H1 (cell line): Measurements from ENCODE around the gene HOXB8. TPM values are rescaled to one million over a fixed set of nuclear protein-coding genes. Genes with fewer than 3 reads are reported as not detected.
A peak's percentile ranks its signal among the peaks of the same experiment; 100 is the strongest.

Source experiments
- CTCF ChIA-PET: fragments of 300-600 bp; sonication (Branson Sonifier 250); formaldehyde crosslinking; loops from one replicate; lab custom pipeline; 2021; ENCODE audit not compliant: partially characterized antibody; lab: Charles Lee
- POLR2A ChIA-PET: fragments of 300-600 bp; sonication (Branson Sonifier 250); formaldehyde crosslinking; loops from one replicate; lab custom pipeline; 2021; ENCODE audit warnings: inconsistent platforms; ENCODE audit not compliant: partially characterized antibody; lab: Charles Lee
- DNase-seq, 2 experiments: peaks; one replicate each; pipeline versions ENCODE4 v3.0.0 to v3.0.0-alpha.2; 2010 to 2022; ENCODE audit warnings: low spot score in 2 of 2, low read depth in 1 of 2, mixed read lengths in 1 of 2
- FAIRE-seq: peaks from 2 replicates; lab custom pipeline; 2011; peaks lifted over from hg19 to GRCh38; lab: Jason Lieb, UNC
- H2AFZ ChIP-seq: 2 replicates; pipeline ENCODE4 v1.8.1; 2012; ENCODE audit warnings: low read length, inconsistent platforms
- H2AK5ac ChIP-seq: 2 replicates; pipeline ENCODE4 v1.6.1; 2013; ENCODE audit warnings: low read depth, low read length
- H2BK120ac ChIP-seq: replicated peaks from 2 replicates; pipeline ENCODE3; 2013; ENCODE audit warnings: low read depth, low read length, inconsistent platforms
- H2BK12ac ChIP-seq: 2 replicates; pipeline ENCODE4 v1.6.1; 2013; ENCODE audit warnings: low read depth, low read length
- H2BK15ac ChIP-seq: 2 replicates; pipeline ENCODE4 v1.6.1; 2013; ENCODE audit warnings: low read length
- H2BK20ac ChIP-seq: 2 replicates; pipeline ENCODE4 v1.6.1; 2013; ENCODE audit warnings: low read length
- H2BK5ac ChIP-seq: 2 replicates; pipeline ENCODE4 v1.6.1; 2013; ENCODE audit warnings: low read depth, low read length
- H3K14ac ChIP-seq: 2 replicates; pipeline ENCODE4 v1.6.1; 2013; ENCODE audit warnings: inconsistent platforms; ENCODE audit not compliant: insufficient read length
- H3K18ac ChIP-seq: 2 replicates; pipeline ENCODE4 v1.6.1; 2013; ENCODE audit warnings: low read length; ENCODE audit errors: extremely low read depth
- H3K23ac ChIP-seq: 2 replicates; pipeline ENCODE4 v1.6.1; 2013; ENCODE audit warnings: inconsistent platforms; ENCODE audit not compliant: insufficient read length
- H3K23me2 ChIP-seq: 2 replicates; pipeline ENCODE4 v1.6.1; 2013; ENCODE audit warnings: low read depth, low read length
- H3K27ac ChIP-seq: 2 replicates; pipeline ENCODE4 v1.6.1; 2011; ENCODE audit warnings: low read depth, low read length, inconsistent platforms
- H3K27me3 ChIP-seq, 4 experiments: replicated peaks in 1 of 4; 1 replicate in 1 of 4; 2 replicates in 3 of 4; pipeline versions ENCODE4 v1.6.1 to v1.8.1; 2011 to 2013; ENCODE audit warnings: low read length in 3 of 4, mild to moderate bottlenecking in 3 of 4, inconsistent platforms in 2 of 4, mixed read lengths in 2 of 4, moderate library complexity in 1 of 4; ENCODE audit not compliant: control insufficient read depth in 3 of 4, insufficient read depth in 3 of 4; ENCODE audit errors: extremely low read depth in 1 of 4
- H3K36me3 ChIP-seq, 4 experiments: 2 replicates each; pipeline versions ENCODE4 v1.6.1 to v1.8.1; 2011 to 2013; ENCODE audit warnings: mild to moderate bottlenecking in 4 of 4, low read length in 3 of 4, moderate library complexity in 2 of 4, control low read depth in 1 of 4, inconsistent platforms in 1 of 4; ENCODE audit not compliant: insufficient read depth in 4 of 4, control insufficient read depth in 2 of 4
- H3K4ac ChIP-seq: replicated peaks from 2 replicates; pipeline ENCODE3; 2013; ENCODE audit warnings: low read length, low read depth, mixed read lengths, inconsistent platforms; ENCODE audit not compliant: insufficient read length
- H3K4me1 ChIP-seq, 4 experiments: replicated peaks in 1 of 4; 1 replicate in 1 of 4; 2 replicates in 3 of 4; pipeline versions ENCODE4 v1.6.1 to v1.8.1; 2011 to 2013; ENCODE audit warnings: low read length in 3 of 4, inconsistent platforms in 2 of 4, mixed read lengths in 1 of 4; ENCODE audit not compliant: insufficient read depth in 4 of 4, control insufficient read depth in 3 of 4
- H3K4me2 ChIP-seq, 2 experiments: 2 replicates each; pipeline versions ENCODE4 v1.6.1 to v1.8.1; 2011 to 2013; ENCODE audit warnings: low read depth in 2 of 2, low read length in 2 of 2, control low read depth in 1 of 2, inconsistent platforms in 1 of 2, mild to moderate bottlenecking in 1 of 2; ENCODE audit not compliant: insufficient read depth in 1 of 2
- H3K4me3 ChIP-seq, 4 experiments: fragments of 200-600, 300-600 bp in 1 of 4; sonication (generic), shearing (Covaris generic), sonication (Bioruptor Twin) in 1 of 4; 2 replicates each; pipeline versions ENCODE4 v1.5.1 to v1.8.1; 2011 to 2016; ENCODE audit warnings: low read length in 4 of 4, low read depth in 3 of 4, control low read depth in 2 of 4, inconsistent platforms in 2 of 4, mild to moderate bottlenecking in 2 of 4, mixed read lengths in 1 of 4, moderate library complexity in 1 of 4; ENCODE audit not compliant: insufficient read depth in 2 of 4; ENCODE audit errors: extremely low read depth in 1 of 4
- H3K56ac ChIP-seq: replicated peaks from 2 replicates; pipeline ENCODE3; 2013; ENCODE audit warnings: low read depth, mild to moderate bottlenecking, mixed read lengths, low read length, inconsistent platforms; ENCODE audit not compliant: insufficient read length
- H3K79me1 ChIP-seq: 2 replicates; pipeline ENCODE4 v1.6.1; 2013; ENCODE audit warnings: low read depth, low read length, control low read depth
- H3K79me2 ChIP-seq, 2 experiments: 2 replicates each; pipeline versions ENCODE4 v1.6.1 to v1.8.1; 2012 to 2013; ENCODE audit warnings: low read length in 2 of 2, mild to moderate bottlenecking in 2 of 2, inconsistent platforms in 1 of 2; ENCODE audit not compliant: insufficient read depth in 2 of 2, control insufficient read depth in 1 of 2
- H3K9ac ChIP-seq, 4 experiments: replicated peaks in 1 of 4; 1 replicate in 1 of 4; 2 replicates in 3 of 4; pipeline versions ENCODE4 v1.6.1 to v1.8.1; 2011 to 2013; ENCODE audit warnings: low read depth in 3 of 4, low read length in 3 of 4, control low read depth in 2 of 4, mild to moderate bottlenecking in 2 of 4, moderate library complexity in 2 of 4, inconsistent platforms in 1 of 4; ENCODE audit errors: extremely low read depth in 1 of 4
- H3K9me3 ChIP-seq, 2 experiments: 2 replicates each; pipeline versions ENCODE4 v1.6.1 to v1.8.1; 2012 to 2013; ENCODE audit warnings: mild to moderate bottlenecking in 2 of 2, moderate library complexity in 2 of 2, control low read depth in 1 of 2, inconsistent platforms in 1 of 2, low read depth in 1 of 2, low read length in 1 of 2, mixed read lengths in 1 of 2; ENCODE audit not compliant: insufficient read depth in 2 of 2
- H4K20me1 ChIP-seq, 2 experiments: replicated peaks in 1 of 2; 2 replicates each; pipeline versions ENCODE3 to v1.8.1; 2011 to 2013; ENCODE audit warnings: inconsistent platforms in 2 of 2, low read length in 2 of 2, mild to moderate bottlenecking in 1 of 2; ENCODE audit not compliant: insufficient read depth in 2 of 2, control insufficient read depth in 1 of 2
- H4K5ac ChIP-seq: 2 replicates; pipeline ENCODE4 v1.6.1; 2013; ENCODE audit warnings: low read length, low read depth, mixed read lengths, inconsistent platforms; ENCODE audit not compliant: insufficient read length
- H4K8ac ChIP-seq: 2 replicates; pipeline ENCODE4 v1.8.0; 2013; ENCODE audit warnings: mild to moderate bottlenecking, moderate library complexity, low read length, inconsistent platforms; ENCODE audit not compliant: insufficient read depth; ENCODE audit errors: extremely low read depth
- H4K91ac ChIP-seq: replicated peaks from 2 replicates; pipeline ENCODE3; 2013; ENCODE audit warnings: low read length, mixed read lengths, inconsistent platforms; ENCODE audit not compliant: insufficient read length
- E2F6 ChIP-seq: IDR thresholded peaks from 2 replicates; pipeline ENCODE4 v1.6.1; 2012; ENCODE audit warnings: inconsistent platforms
- EZH2 ChIP-seq: fragments of 200-600 bp; sonication (generic); IDR thresholded peaks from 2 replicates; pipeline ENCODE4 v1.7.1; 2012; ENCODE audit warnings: low read depth, mild to moderate bottlenecking, moderate library complexity, low read length, inconsistent platforms; ENCODE audit not compliant: severe bottlenecking
- NANOG ChIP-seq: IDR thresholded peaks from 2 replicates; pipeline ENCODE4 v1.6.1; 2011; ENCODE audit warnings: low read length, low read depth, mild to moderate bottlenecking, inconsistent platforms; ENCODE audit not compliant: insufficient read depth, poor library complexity, severe bottlenecking
- RNF2 ChIP-seq: fragments of 200-900, 300-1000 bp; sonication (generic); IDR thresholded peaks from 2 replicates; pipeline ENCODE4 v1.7.1; 2016; ENCODE audit warnings: borderline replicate concordance, low read depth, mild to moderate bottlenecking, antibody characterized with exemption, low read length; ENCODE audit not compliant: poor library complexity, severe bottlenecking; ENCODE audit errors: missing control alignments
- SP1 ChIP-seq: IDR thresholded peaks from 2 replicates; pipeline ENCODE4 v1.6.1; 2011; ENCODE audit warnings: low read depth, low read length
- SP4 ChIP-seq: IDR thresholded peaks from 2 replicates; pipeline ENCODE4 v1.6.1; 2012; ENCODE audit warnings: low read length, inconsistent platforms
- SUZ12 ChIP-seq: fragments of 200-600 bp; sonication (generic); IDR thresholded peaks from 2 replicates; pipeline ENCODE4 v1.6.1; 2012; ENCODE audit warnings: mild to moderate bottlenecking, inconsistent platforms, low read length, moderate library complexity, mixed read lengths
- TAF7 ChIP-seq: optimal IDR thresholded peaks from 2 replicates; pipeline ENCODE3; 2011; ENCODE audit warnings: low read depth, mild to moderate bottlenecking, inconsistent platforms, low read length, moderate library complexity, borderline replicate concordance
- TCF12 ChIP-seq: IDR thresholded peaks from 2 replicates; pipeline ENCODE4 v1.6.1; 2011; ENCODE audit warnings: low read depth, mild to moderate bottlenecking, low read length
- WGBS, 2 experiments: shearing (Covaris generic) in 1 of 2; methylation state at CpG; one replicate each; pipeline versions ENCODE4 v1.1.6 to v1.1.7; 2013 to 2015; ENCODE audit warnings: low lambda C conversion rate in 2 of 2, mixed read lengths in 2 of 2, inconsistent platforms in 1 of 2, low coverage in 1 of 2, missing lambda C conversion rate in 1 of 2; ENCODE audit not compliant: insufficient replicate concordance in 2 of 2, insufficient coverage in 1 of 2, insufficient read length in 1 of 2; ENCODE audit errors: extremely low coverage in 1 of 2, missing lambda C conversion rate in 1 of 2; 5-methylcytosine and 5-hydroxymethylcytosine counted together
- polyA plus RNA-seq, 7 experiments: library from polyadenylated mRNA; depleted of rRNA in 3 of 7; stranded (reverse) in 5 of 7; unstranded in 2 of 7; fragments of >200 nt in 5 of 7; fragments of 200-250 nt in 2 of 7; gene quantifications; 1 replicate in 5 of 7; 2 replicates in 1 of 7; 4 replicates in 1 of 7; pipeline versions ENCODE4 v1.2.1 to v1.2.3, GENCODE V29; 2011 to 2013; ENCODE audit warnings: missing spikeins in 2 of 7, mixed read lengths in 2 of 7
- total RNA-seq: library from RNA; stranded (reverse); fragmentation: NEBNext Ultra II Directional; extraction: Animal tissue kit (Norgen Biotek cat#: 25700); gene quantifications from 2 replicates; pipeline ENCODE4 v1.2.1, GENCODE V29; 2021

Gene HOXB8
- total and polyA plus RNA-seq, 2 of the 8 experiments (the other 6 are each of a cell fraction or from before 2014, with no cell fraction given) = not detected

GRCh38 chr17:48630925-48631692, 16.0 kb upstream of the HOXB8 start:
- Histone ChIP-seq H3K36me3 (no peaks in the 10 kb centered on the region; a peak in 1 of 8 replicates), H2BK12ac (no peak overlapping the region), H2BK20ac (no peak overlapping the region), H3K79me2 (no peaks in the 10 kb centered on the region), H3K14ac (no peak overlapping the region), H3K4me2 (no peak overlapping the region), H3K79me1 (no peaks in the 10 kb centered on the region), H3K4ac (no peak overlapping the region), H2BK15ac (no peak overlapping the region), H3K9ac (no peak overlapping the region), H3K4me1 (peaks cover 0 to 12% (median 4%) of the 10 kb centered on the region in 4 experiments; a peak in 4 of 7 replicates), H3K4me3 (no peak overlapping the region), H2AFZ (no peak overlapping the region), H2AK5ac (peak overlapping the region; percentile 65; the same call in 1 of the 2 replicates), H3K18ac (peak overlapping the region; percentile 48; the same call in 1 of the 2 replicates), H4K5ac (no peak overlapping the region), H3K27ac (no peak overlapping the region), H3K27me3 (peaks cover 97 to 100% (median 100%) of the 10 kb centered on the region in 4 experiments), H3K23ac (no peak overlapping the region), H4K91ac (no peak overlapping the region), H3K56ac (no peak overlapping the region), H2BK5ac (no peak overlapping the region), H2BK120ac (no peak overlapping the region), H4K20me1 (peaks cover 42 to 45% of the 10 kb centered on the region in 2 experiments), H3K23me2 (0 out of 2 replicates have a peak, but pooled peaks cover 2% of the 10 kb centered on the region), H3K9me3 (no peaks in the 10 kb centered on the region), H4K8ac (no peak overlapping the region)
- DNase-seq (peak in 1 of 2 experiments; percentile 42), FAIRE-seq (no peak)
- ChIA-PET CTCF (interaction anchor here (0.8 to 1.9 kb wide), 7 partner anchors 9 to 79 kb away, joined by 3 to 5 read pairs (median 3); no protein-coding TSS in a partner anchor), POLR2A (no interaction called here)
- WGBS, 2 experiments = 28% methylated on average over 15 of the region's 15 CpGs; no CpG with 5 or more reads in 1 of the 2 experiments
- TF ChIP-seq SUZ12 (no peak), RNF2 (peak; percentile 21), EZH2 (peak; percentile 59), E2F6 (no peak), SP4 (no peak), TAF7 (no peak), TCF12 (no peak), SP1 (no peak), NANOG (no peak)
